MM.1S (cell line): ENCODE data around the gene CA10.

Experiments
- EZH2 ChIP-seq: fragments of 300-600 bp; sonication (generic); optimal IDR thresholded peaks from 2 replicates; pipeline ENCODE3; 2017; ENCODE audit warnings: low read depth, mild to moderate bottlenecking, antibody characterized with exemption, low read length, mixed read lengths
- EZH2phosphoT487 ChIP-seq: fragments of 300-600 bp; sonication (generic); IDR thresholded peaks from 2 replicates; pipeline ENCODE4 v1.6.1; 2018; ENCODE audit warnings: antibody characterized with exemption, low read length
- TF ChIP-seq, protein P1 (sequence below): fragments of 300-600 bp; sonication (generic); IDR thresholded peaks from 2 replicates; pipeline ENCODE4 v1.5.1; 2016; ENCODE audit warnings: antibody characterized with exemption, low read length, mixed read lengths

GRCh38 chr17:51617986-51618385 lies 540.5 kb downstream of the CA10 start:
- TF ChIP-seq, protein P1, sequence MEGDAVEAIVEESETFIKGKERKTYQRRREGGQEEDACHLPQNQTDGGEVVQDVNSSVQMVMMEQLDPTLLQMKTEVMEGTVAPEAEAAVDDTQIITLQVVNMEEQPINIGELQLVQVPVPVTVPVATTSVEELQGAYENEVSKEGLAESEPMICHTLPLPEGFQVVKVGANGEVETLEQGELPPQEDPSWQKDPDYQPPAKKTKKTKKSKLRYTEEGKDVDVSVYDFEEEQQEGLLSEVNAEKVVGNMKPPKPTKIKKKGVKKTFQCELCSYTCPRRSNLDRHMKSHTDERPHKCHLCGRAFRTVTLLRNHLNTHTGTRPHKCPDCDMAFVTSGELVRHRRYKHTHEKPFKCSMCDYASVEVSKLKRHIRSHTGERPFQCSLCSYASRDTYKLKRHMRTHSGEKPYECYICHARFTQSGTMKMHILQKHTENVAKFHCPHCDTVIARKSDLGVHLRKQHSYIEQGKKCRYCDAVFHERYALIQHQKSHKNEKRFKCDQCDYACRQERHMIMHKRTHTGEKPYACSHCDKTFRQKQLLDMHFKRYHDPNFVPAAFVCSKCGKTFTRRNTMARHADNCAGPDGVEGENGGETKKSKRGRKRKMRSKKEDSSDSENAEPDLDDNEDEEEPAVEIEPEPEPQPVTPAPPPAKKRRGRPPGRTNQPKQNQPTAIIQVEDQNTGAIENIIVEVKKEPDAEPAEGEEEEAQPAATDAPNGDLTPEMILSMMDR, result no peak
- TF ChIP-seq EZH2 (no peak), EZH2phosphoT487 (no peak)
